ENCODE measurements around the gene HTR3A.
"Not testable (repeated sequence)": the region's sequence is repeated elsewhere in the genome, so short reads cannot be mapped to it uniquely, and the experiment has no call there.

HTR3A gene

GRCh38 chr11:113937918-113938317 is 37.0 kb upstream of the HTR3A start:
- DNase-seq (ENCODE audit: low read depth), result no peak
- H3K4me3 ChIP-seq (replicated peaks; ENCODE audit: low read depth, low read length), result no peak overlapping the region
- no peak for TF ChIP-seq CTCF (IDR thresholded peaks at IDR 0.05; ENCODE audit: low read length, missing control alignments)

GRCh38 chr11:113942256-113942655 is 32.7 kb upstream of the HTR3A start:
- DNase-seq (ENCODE audit: low read depth), result no peak
- no peak overlapping the region for H3K4me3 ChIP-seq (replicated peaks; ENCODE audit: low read depth, low read length)
- no peak for TF ChIP-seq CTCF (IDR thresholded peaks at IDR 0.05; ENCODE audit: low read length, missing control alignments)

GRCh38 chr11:113946162-113946561 is 28.7 kb upstream of the HTR3A start:
- not testable (repeated sequence) for DNase-seq (ENCODE audit: low read depth); H3K4me3 ChIP-seq (replicated peaks; ENCODE audit: low read depth, low read length)

- DNase-seq (ENCODE audit: low read depth), result no peak
- no peak for TF ChIP-seq CTCF (IDR thresholded peaks at IDR 0.05; ENCODE audit: low read length, missing control alignments)
- no peak overlapping the region for H3K4me3 ChIP-seq (replicated peaks; ENCODE audit: low read depth, low read length)
Measured at GRCh38 chr11:113947994-113948393, 26.9 kb upstream of the HTR3A start.

- H3K4me3 ChIP-seq (replicated peaks; ENCODE audit: low read depth, low read length), result no peak overlapping the region
- no peak for DNase-seq (ENCODE audit: low read depth)
- TF ChIP-seq CTCF (IDR thresholded peaks at IDR 0.05; ENCODE audit: low read length, missing control alignments), result no peak
Measured at GRCh38 chr11:113949891-113950290, 25.0 kb upstream of the HTR3A start.

- no peak overlapping the region for H3K4me3 ChIP-seq (replicated peaks; ENCODE audit: low read depth, low read length)
- TF ChIP-seq CTCF (IDR thresholded peaks at IDR 0.05; ENCODE audit: low read length, missing control alignments), result no peak
- DNase-seq (ENCODE audit: low read depth), result no peak
Measured at GRCh38 chr11:113951537-113951936, 23.4 kb upstream of the HTR3A start.

- no peak for DNase-seq (ENCODE audit: low read depth)
- TF ChIP-seq CTCF (IDR thresholded peaks at IDR 0.05; ENCODE audit: low read length, missing control alignments), result no peak
- H3K4me3 ChIP-seq (replicated peaks; ENCODE audit: low read depth, low read length), result no peak overlapping the region
Measured at GRCh38 chr11:113952070-113952469, 22.8 kb upstream of the HTR3A start.

- DNase-seq (ENCODE audit: low read depth), result no peak
- H3K4me3 ChIP-seq (replicated peaks; ENCODE audit: low read depth, low read length), result no peak overlapping the region
- TF ChIP-seq CTCF (IDR thresholded peaks at IDR 0.05; ENCODE audit: low read length, missing control alignments), result no peak
Measured at GRCh38 chr11:113952588-113952987, 22.3 kb upstream of the HTR3A start.

Measured in fibroblast of pulmonary artery (primary cell).